Subcutaneous adipose tissue (tissue), 4 donors: ENCODE results near the gene CDK14. TPM values are rescaled to one million over a fixed set of nuclear protein-coding genes. Genes with fewer than 3 reads are reported as not detected.

Experiments
- total RNA-seq, 4 donors: library from RNA; depleted of rRNA; stranded (reverse); fragments of >200 nt; gene quantifications; one replicate each; pipeline ENCODE4 v1.1.0, GENCODE V29; 2016
- TF ChIP-seq, protein P1 (sequence below): fragments of 450-650 bp; IDR thresholded peaks from one replicate; pipeline ENCODE4 v1.5.1; 2016; ENCODE audit warnings: low read depth, mild to moderate bottlenecking, control low read depth, antibody characterized with exemption, moderate library complexity

Gene CDK14
- total RNA-seq, 4 donors from 2014 or later, result 13.4 to 42.4 (median 24.7) TPM

DNA sequence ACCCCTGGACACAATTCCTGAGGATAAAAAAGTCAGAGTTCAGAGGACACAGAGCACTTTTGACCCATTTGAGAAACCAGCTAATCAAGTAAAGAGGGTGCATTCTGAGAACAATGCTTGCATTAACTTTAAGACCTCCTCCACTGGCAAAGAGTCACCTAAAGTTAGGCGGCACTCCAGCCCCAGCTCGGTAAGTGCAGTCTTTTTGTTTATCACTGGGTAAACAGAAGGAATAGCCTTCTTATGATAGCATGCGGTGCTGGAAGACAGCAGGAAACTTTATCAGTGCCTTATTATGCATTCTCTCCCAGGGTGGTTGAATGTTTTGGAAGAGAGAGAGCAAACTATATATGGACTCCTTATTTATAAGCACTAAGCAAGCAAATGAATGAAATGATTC lies 130.5 kb downstream of the CDK14 start:
- TF ChIP-seq, protein P1, sequence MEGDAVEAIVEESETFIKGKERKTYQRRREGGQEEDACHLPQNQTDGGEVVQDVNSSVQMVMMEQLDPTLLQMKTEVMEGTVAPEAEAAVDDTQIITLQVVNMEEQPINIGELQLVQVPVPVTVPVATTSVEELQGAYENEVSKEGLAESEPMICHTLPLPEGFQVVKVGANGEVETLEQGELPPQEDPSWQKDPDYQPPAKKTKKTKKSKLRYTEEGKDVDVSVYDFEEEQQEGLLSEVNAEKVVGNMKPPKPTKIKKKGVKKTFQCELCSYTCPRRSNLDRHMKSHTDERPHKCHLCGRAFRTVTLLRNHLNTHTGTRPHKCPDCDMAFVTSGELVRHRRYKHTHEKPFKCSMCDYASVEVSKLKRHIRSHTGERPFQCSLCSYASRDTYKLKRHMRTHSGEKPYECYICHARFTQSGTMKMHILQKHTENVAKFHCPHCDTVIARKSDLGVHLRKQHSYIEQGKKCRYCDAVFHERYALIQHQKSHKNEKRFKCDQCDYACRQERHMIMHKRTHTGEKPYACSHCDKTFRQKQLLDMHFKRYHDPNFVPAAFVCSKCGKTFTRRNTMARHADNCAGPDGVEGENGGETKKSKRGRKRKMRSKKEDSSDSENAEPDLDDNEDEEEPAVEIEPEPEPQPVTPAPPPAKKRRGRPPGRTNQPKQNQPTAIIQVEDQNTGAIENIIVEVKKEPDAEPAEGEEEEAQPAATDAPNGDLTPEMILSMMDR, result no peak

DNA sequence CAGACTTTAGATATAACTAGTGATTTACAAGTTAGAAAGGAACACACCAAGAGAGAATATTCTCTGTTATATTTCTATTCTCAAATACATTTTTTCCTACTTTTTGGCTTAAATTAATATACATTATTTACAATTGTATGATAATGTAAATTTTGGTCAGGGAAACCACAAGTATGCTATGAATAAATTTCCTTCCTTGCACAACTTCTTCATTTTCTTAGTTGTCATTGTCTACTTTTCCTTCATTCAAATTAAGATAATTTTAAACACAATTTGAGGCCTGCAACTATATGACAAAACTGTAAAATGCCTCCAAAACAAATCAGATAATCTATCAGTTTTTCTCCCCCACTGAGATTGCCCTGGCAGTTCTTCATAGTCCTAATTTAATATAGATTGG lies 131.3 kb downstream of the CDK14 start:
- TF ChIP-seq, protein P1, result no peak

GRCh38 chr7:90728568-90728967 lies 132.4 kb downstream of the CDK14 start:
- TF ChIP-seq, protein P1, result no peak

DNA sequence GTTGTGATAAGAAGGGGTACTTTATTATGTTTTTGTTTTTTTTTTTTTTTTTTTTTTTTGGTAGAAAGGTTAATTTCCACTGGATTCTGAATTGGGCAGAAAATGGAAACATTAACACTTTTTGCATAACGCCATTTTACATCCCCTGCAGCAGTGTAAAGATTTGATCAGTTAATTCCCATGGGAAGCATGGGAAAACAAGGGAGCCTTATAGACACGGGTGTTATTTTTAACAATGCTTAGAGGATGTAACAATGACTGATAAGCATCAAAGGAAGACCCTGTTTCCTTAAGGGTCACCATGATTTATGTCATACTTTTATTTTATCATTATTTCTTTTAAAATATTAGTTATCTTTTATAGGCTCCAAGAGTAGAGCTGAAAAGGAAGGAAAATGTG lies 140.2 kb downstream of the CDK14 start:
- TF ChIP-seq, protein P1, result no peak

DNA sequence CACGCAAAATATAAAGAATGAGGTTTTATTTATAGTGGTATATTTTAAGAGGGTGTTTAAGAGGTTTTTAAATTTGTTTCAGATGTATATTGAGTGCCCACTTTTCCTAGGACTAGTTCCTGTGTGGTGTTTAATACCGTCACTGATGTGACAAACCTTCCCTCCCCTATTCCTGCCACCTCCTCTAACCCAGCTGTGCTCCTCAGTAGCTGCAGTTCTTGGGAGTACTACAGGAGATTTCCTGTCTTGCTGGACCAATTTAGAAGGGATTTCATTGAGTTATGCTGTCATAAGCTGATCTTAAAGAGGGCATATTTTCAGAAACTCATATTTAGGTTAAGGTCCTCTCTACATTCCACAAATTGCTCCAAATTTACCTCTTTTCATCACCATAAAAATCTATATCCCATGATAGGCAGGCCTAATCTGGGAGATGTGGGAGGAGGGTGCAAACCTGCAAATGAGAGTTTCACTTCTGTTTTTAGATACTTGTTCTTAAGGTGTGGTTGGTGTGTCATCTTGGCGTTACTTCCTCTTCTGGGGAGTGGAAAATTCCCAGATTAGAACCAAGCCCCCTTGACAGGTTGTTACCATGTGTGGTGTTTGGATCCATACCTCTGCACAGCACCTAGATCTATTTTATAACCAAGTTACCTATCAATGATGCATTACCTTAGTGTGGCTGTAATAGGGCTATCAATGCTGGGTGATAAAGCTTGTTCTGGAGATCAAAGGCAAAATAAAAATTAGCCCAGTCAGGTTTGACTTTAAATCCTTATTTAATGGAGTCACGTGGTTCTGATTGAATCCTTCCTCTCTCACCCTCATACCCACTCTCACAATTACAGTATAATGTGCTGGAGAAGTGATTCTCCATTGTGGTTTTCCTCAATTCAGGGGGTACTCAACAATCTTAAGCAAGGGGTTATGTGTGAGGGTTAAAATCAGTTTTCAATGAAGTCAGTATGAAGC lies 141.1 kb downstream of the CDK14 start:
- TF ChIP-seq, protein P1, result no peak

GRCh38 chr7:90738249-90738648 lies 142.1 kb downstream of the CDK14 start:
- TF ChIP-seq, protein P1, result no peak

GRCh38 chr7:90739716-90740115 lies 143.6 kb downstream of the CDK14 start:
- TF ChIP-seq, protein P1, result no peak
